Fibroblast of skin of right biceps (primary cell): Measurements from ENCODE around the gene CDKN3.
"Not testable (repeated sequence)": the region's sequence is repeated elsewhere in the genome, so short reads cannot be mapped to it uniquely, and the experiment has no call there.

Experiments used
- DNase-seq: peaks from one replicate; pipeline ENCODE4 v3.0.0-alpha.2; 2013

The CDKN3 gene

GRCh38 chr14:54424479-54424901 lies 27.7 kb downstream of the CDKN3 start:
- DNase-seq = no peak

DNA sequence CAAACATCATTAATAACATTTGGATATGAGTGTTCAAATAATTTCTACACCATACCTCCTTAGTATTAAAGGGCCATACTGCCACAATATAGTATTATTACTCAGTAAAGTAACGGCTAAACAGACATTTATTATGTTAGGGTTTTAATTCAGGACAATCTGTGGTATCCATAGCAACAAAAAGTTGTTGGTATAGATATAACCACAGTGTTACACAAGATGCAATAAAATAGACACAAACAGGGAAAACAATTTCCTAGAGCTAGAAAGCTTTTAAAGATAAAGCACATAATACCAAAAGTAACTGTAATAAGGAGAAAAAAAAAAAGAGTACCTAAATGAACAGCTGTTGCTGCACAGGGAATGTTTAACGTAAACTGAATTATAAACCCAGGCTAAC lies 28.3 kb downstream of the CDKN3 start:
- no peak for DNase-seq

- DNase-seq = no peak
These were observed 28.9 kb downstream of the CDKN3 start for GRCh38 chr14:54425537-54426274.

DNA sequence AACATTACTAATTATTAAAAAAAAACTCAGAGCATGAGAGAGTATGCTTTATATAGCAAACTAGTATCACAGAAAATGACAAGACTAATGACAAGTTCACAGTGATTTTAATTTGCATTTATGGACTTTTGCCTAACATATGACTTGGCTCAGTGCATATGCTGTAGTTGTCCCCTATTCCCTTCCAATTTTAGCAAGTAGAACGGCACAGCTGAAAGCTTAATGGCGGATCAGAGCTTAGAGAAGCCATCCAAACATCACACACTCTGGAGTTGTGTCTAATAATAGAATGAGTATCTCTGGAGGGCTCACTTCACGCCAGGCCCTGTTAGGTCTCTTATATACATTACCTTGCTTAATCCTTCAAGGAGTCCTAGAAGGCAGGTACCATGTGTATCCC lies 31.1 kb downstream of the CDKN3 start:
- no peak for DNase-seq

DNA sequence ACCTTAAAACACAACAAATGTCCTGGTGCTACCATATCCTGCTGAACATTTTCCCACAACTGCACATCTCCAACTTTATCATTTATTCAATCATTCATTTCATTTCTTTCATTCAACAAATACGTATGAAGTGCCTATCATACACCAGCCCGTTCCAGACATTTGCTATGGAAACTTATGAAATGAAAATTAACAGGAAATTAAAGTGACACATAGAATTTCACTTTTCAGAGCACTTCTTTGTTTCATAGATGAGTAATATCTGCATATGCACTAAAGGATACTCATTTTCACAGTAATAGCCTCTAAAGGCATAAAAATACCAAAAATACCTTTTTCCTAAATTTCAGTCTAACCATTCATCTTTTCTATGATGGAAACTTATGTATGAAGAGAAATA lies 31.7 kb downstream of the CDKN3 start:
- DNase-seq = no peak

DNA sequence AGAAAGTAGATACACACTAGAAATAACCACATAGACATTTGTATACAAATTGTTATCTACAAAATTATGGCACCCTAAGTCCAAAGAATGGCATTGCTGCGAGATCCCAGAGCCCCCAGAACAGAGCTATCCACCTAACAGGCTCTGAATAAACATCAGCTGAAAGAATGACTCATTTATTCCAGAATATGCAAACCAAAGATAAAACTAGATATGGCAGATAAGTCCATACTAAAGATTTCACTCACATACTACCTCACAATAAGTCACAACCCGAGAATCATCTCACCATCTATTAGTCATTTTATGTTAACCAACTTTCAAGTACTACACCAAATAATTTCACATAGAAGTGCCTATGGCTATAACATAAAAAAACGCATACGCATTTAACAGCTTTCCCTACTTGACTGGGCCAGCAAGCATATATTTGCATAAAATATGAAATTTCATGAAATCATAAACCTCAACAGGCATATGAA lies 38.7 kb downstream of the CDKN3 start:
- DNase-seq = peak; percentile 72

DNA sequence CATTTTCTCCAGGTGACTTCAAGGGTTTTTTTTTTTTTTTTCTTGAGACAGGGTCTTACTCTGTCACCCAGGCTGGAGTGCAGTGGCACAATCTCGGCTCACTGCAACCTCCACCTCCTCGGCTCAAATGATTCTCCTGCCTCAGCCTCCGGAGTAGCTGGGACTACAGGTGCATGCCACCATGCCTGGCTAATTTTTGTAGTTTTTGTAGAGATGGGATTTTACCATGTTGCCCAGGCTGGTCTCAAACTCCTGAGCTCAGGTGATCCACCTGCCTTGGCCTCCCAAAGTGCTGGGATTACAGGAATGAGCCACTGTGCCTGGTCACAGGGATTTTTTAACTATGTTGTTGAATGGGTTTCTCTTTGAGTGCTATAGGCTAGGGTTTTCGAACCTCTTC lies 41.1 kb downstream of the CDKN3 start:
- DNase-seq = not testable (repeated sequence)

DNA sequence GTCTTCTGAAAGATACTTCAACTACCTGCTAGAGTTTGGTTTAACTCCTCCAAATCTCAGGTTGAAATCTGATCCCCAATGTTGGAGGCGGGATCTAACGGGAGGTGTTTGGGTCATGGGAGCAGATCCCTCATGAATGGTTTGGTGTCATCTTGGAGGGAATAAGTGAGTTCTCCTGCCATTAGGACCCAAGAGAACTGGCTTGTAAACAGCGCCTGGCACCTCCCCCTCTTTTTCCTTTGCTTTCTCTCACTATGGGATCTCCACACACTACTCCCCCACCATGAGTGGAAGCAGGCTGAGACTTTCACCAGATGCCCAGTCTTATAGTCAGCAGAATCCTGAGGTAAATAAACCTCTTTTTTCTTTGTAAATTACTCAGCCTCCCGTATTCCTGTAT lies 41.9 kb downstream of the CDKN3 start:
- no peak for DNase-seq

DNA sequence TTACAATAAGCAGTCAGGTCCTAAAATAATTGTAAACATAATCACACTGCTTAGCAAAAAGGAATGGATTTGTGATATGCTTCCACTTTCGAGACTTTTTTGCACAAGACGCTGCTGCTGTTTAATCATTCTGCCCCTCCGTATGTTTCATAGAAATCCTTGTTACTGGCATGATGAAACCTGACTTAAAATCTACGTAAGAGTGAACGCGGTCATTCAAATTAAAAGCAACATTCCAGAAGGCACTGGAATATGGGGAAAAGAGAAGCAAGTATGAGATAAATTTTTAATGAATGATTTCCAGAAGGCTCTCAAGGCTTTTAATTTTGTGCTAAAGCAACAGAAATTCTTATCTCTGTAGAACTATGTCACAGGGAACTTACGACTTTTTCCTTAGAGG lies 43.2 kb downstream of the CDKN3 start:
- DNase-seq = peak; percentile 53

DNA sequence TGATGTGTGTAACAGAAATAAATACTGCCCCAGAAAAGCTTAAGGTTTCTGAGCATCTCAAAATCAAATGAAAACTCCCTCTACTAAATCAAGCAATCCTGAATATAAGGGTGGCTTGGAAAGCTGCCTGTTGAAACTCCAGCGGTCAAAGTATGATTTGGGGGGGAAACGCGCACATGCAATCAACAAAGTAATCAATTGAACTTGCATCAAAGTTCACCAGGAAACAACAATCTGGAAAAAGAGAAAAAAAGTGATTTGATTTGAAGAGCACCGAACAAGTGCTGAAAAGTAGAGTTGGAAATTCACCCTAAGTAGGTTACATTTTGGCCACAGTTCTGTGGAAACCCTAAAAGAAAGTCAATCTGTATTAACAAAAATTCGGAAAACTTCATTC lies 43.7 kb downstream of the CDKN3 start:
- peak; percentile 8 for DNase-seq

DNA sequence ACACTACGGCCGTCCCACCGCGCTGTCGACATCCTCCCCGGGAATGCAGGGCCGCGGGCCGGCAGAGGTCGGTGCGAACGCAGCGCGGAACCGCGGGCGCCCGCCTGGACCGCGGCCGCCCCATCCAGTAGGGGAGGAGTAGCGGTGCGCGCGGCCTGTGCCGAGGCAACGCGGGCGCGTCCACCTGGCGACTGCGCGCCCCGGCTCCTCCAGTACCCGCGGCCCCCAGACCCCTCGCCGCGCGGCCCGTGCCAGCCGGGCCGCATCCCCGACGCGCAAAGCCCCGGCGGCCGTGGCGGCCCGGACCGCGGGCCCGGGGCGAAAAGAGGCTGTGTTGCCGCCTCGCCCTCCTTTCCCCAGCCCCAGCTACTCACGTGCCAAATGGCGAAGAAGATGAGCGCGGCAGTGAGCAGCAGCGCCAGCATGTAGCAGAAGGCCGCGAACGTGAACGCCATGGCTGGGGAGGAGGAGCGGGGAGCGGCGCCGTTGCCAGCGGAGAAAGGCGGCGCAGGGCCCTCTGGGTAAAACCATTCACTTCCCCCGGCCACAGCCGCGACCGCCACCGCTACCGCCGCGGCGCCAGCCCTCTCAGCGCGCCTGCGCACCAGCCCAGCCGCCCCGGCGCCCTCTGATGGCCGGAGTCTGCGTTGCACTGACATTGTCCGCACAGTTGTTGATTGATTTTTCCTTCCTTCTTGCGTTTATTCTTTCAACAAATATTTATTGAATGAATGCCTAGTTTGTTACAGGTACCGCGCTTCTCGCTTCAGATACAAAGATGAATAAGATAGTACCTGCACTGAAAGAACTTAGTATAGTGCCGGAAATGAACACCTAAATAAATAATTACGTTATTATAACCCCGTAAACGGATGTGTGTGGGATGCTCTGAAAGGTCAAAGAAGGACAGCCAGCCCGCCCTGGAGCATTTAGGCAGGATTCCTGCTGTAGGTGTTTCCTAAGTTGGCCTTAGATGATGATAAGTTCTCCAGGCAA lies 44.4 kb downstream of the CDKN3 start, which contains the start of gene CNIH1:
Gene CNIH1 (minus strand): TSS at position 502 of the 996 bp plus-strand sequence. CDS start 47 bp downstream, at position 455.
- peak; percentile 94 for DNase-seq

DNA sequence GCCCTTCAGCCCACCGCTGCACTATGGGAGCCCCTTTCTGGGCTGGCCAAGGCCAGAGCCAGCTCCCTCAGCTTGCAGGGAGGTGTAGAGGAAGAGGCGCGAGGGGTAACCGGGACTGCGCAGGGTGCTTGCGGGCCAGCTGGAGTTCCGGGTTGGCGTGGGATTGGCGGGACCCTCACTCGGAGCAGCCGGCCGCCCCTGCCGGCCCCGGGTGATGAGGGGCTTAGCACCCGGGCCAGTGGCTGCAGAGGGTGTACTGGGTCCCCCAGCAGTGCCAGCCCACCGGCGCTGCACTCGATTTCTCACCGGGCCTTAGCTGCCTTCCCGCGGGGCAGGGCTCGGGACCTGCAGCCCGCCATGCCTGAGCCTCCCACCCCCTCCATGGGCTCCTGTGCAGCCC lies 46.2 kb downstream of the CDKN3 start:
- DNase-seq = not testable (repeated sequence)

GRCh38 chr14:54443981-54444380 lies 47.2 kb downstream of the CDKN3 start:
- peak; percentile 61 for DNase-seq

GRCh38 chr14:54444681-54445080 lies 47.9 kb downstream of the CDKN3 start:
- DNase-seq = peak; percentile 56

DNA sequence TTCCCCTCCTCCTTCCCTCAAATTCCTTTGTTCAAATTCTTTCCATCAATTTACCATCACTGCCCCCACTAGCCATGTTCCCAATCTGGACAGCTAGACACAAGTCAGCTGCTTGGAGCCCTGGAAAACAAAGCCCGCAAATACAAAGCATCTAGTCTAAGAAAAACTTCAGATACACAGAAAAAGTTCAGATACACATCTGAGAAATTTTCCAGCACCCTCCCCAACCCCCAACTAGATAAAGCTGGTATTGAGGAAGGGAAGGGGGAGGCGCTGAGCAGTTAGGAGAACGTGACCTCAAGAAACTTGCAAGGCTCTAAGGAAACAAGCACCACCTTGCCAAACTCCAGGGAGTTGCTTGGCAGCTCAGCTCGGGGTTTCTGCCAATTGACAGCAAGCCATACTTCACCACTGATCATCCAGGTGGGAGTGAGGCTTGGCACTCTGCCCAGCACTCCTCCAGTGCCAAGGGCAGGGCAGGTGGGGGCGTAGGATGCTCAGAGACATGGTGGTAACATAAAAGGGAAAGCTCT lies 49.4 kb downstream of the CDKN3 start:
- DNase-seq = no peak

DNA sequence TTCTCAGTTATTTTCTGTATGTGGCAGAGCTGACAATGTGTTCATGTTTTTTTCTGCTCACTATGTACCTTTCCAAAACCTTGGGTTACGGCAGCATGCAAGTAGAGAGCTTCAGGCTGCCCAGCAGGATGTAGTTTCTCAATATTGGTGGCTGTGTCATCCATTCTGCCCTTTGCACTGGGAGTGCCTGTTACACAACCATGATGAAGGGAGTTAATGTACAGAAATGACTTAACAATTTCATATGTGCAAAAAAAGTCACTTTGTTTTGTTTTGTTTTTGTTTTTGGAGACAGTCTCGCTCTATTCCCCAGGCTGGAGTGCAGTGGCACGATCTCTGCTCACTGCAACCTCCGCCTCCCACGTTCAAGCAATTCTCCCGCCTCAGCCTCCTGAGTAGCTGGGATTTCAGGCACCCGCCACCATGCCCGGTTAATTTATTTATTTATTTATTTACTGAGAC lies 50.5 kb downstream of the CDKN3 start:
- peak; percentile 31 for DNase-seq

GRCh38 chr14:54450535-54450934 lies 53.7 kb downstream of the CDKN3 start:
- DNase-seq = peak; percentile 83

- no peak for DNase-seq
These were observed 54.4 kb downstream of the CDKN3 start for GRCh38 chr14:54451121-54451601.

DNA sequence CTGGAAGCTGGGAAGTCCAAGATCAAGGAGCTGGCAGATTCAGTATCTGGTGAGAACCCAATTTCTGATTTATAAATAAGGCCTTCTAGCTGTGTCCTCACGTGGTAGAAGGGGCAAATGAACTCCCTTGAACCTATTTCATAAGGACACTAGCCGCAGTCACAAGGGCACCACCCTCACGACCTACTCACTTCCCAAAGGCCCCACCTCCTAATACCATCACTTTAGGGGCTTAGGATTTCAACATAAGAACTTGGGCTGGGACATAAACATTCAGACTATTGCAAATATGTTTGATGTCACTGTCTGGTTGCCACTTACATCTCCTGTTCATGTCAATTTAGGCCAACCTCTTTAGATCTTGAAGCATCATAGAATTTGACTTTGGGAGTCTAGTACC lies 55.2 kb downstream of the CDKN3 start:
- no peak for DNase-seq

GRCh38 chr14:54453252-54453651 lies 56.4 kb downstream of the CDKN3 start:
- no peak for DNase-seq

DNA sequence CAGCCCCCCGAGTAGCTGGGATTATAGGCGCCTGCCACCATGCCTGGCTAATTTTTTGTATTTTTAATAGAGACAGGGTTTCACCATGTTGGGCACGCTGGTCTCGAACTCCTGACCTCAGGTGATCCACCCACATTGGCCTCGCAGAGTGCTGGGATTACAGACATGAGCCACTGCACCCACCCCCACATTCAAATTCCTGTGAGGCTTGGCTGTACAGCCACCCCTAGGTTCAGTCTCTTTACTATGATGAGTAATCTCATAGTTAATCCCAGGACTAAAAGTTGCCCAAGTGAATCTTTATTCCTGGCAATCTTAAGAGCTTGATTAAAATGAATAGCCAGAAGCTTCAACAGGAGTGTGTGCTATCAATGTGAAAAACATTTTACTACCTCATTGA lies 57.2 kb downstream of the CDKN3 start:
- peak; percentile 68 for DNase-seq

DNA sequence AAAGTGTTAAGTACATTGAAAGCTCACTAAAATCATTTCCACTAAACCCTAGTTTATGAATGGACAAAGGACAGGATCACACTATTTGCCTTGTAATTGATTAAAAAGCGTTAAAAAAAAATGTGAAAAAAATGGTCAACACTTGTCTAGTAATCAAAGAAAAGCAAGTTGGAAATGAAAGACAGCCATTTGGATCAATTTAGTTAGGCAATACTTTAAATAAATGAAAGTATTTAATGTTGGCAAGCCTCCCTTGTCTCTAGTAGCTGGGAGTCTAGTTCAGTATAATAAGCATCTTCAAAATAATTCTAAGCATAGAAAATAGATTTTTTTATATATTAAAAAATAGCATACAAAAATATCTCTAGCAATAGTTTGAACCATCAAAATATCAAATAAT lies 58.6 kb downstream of the CDKN3 start:
- DNase-seq = no peak
